Body of pancreas (tissue), 4 donors: ENCODE measurements around the gene TUNAR.

Experiments
- CTCF ChIP-seq, 7 experiments: fragments of 450-650 bp in 4 of 7; fragments of 200-600 bp in 3 of 7; sonication (generic) in 3 of 7; IDR thresholded peaks; one replicate each; pipeline ENCODE4 v1.5.1; 2016 to 2019; ENCODE audit warnings: antibody characterized with exemption in 7 of 7
- POLR2A ChIP-seq, 3 donors: fragments of 450-650 bp; IDR thresholded peaks; one replicate each; pipeline ENCODE4 v1.6.1; 2016; ENCODE audit warnings: antibody characterized with exemption in 3 of 3, mild to moderate bottlenecking in 2 of 3

GRCh38 chr14:95903616-95904107 lies 27.0 kb downstream of the TUNAR start:
- TF ChIP-seq CTCF (IDR thresholded peaks at IDR 0.05) (no peak), POLR2A (IDR thresholded peaks at IDR 0.05) (no peak)
